GM04503 (cell line): Measurements from ENCODE around the gene ELL3.

ENCODE experiments used
- DNase-seq: peaks from one replicate; pipeline ENCODE4 v3.0.0-alpha.2; 2012; ENCODE audit warnings: low read depth

The ELL3 gene

GRCh38 chr15:43723151-43723550, 53.6 kb downstream of the ELL3 start:
- DNase-seq = no peak
